ENCODE data around the gene TGFBR3L. TPM values are rescaled to one million over a fixed set of nuclear protein-coding genes. Genes with fewer than 3 reads are reported as not detected.
"Not testable (repeated sequence)": the region's sequence is repeated elsewhere in the genome, so short reads cannot be mapped to it uniquely, and the experiment has no call there.

TGFBR3L gene
- total RNA-seq, 8 experiments from 2014 or later: 0.16 to 1.2 (median 0.45) TPM; not detected in 1

DNA sequence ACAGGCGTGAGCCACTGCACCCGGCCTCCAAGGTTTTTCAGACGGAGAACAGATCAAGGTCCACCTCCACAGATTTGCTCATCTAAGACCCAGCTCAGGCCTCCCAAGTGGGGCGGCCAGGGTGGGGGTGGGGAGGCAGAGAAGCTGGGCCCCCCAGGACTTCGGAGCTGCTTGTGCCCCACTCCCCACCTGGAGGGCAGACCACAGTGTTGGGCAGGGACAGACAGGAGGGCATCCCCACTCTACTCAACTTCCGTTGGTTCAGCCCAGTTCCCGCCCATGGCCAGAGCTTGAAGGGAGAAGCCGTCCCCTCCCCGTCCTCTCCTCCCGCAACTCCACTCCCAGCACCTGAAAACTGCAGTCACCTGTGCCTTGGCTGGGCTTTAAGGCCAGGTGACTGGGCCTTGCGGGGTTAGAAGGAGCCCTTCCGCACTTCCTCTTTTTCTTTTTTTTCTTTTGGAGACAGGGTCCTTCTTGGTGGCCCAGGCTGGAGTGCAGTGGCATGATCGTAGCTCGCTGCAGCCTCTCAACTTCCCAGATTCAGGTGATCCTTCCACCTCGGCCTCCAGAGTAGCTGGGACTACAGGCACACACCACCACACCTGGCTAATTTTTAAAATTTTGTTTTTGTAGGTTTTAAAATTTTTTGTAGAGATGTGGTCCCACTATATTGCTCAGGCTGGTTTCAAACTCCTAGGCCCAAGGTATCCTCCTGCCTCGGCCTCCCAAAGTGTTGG is 27.1 kb upstream of the TGFBR3L start:
- Histone ChIP-seq H3K4me1 (replicated peaks in 1 of 2) (peaks cover 0 to 6% of the 10 kb centered on the region in 2 donors), H3K4me3 (no peak overlapping the region), H3K27ac (no peak overlapping the region)
- WGBS, 10 experiments: 63 to 100% (median 73%) methylated on average over 1 to 7 of the region's 16 CpGs; no CpG with 5 or more reads in 6 of the 10 experiments
- ATAC-seq (replicated peaks in 6 of 8): peak in 1 of 8 experiments; percentile 7
- in situ Hi-C loops (cut with MboI; ENCODE audit: low pct_unique_long_range_greater_than_20kb in 2 of 9, low sequenced_read_pairs in 9 of 9, unreplicated experiment in 9 of 9): no loop called here

DNA sequence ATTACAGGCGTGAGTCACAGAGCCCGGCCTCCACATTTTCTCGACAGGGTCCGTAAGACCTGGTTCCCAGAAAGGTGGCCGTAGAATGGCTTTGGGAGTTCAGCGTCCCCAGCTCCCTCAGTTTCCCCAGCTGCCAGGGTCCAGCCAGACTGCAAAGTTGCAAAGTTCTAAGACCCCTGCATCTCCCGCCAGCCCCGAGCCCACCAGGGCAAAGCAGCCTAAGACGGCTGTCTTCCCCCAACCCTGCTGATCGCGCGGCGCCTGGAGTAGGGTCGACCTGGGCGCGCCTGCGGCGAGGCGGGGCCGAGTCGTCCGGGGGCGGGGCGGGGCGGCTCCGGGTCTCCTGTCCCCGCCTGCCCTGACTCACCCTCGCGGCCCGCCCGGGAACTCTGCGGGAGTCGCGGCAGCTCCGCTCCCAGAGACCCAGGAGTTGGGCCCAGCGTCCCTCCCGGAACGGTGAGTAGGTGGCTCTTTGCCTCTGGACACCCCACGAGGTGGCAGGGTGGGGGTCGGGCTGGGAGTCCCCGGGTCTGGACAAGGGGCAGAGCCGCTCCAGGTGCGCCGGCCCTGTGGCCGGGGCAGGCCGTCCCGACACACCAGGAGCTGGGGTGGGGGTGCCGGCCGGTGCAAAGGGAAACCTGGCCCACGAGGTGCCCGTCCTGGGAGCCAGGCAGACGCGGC is 26.3 kb upstream of the TGFBR3L start, which contains the start of gene LRRC8E:
Gene LRRC8E, plus strand, starts transcription at position 366 of the 681 bp plus-strand sequence. CDS start 7,094 bp downstream, outside the sequence.
- H3K4me3 ChIP-seq: no peak within 1 kb of the TSS
- 20 to 77% (median 39%) methylated on average over 1 to 5 of the region's 53 CpGs; no CpG with 5 or more reads in 6 of the 10 experiments for WGBS, 10 experiments
- ATAC-seq (replicated peaks in 6 of 8): peak; percentile 86 to 99 (median 93)
- H3K4me1 ChIP-seq (replicated peaks in 1 of 2): peaks cover 0 to 6% of the 10 kb centered on the region in 2 donors
- H3K27ac ChIP-seq: no peak within 1 kb of the TSS
- in situ Hi-C loops (cut with MboI; ENCODE audit: low pct_unique_long_range_greater_than_20kb in 2 of 9, low sequenced_read_pairs in 9 of 9, unreplicated experiment in 9 of 9): no loop called here

DNA sequence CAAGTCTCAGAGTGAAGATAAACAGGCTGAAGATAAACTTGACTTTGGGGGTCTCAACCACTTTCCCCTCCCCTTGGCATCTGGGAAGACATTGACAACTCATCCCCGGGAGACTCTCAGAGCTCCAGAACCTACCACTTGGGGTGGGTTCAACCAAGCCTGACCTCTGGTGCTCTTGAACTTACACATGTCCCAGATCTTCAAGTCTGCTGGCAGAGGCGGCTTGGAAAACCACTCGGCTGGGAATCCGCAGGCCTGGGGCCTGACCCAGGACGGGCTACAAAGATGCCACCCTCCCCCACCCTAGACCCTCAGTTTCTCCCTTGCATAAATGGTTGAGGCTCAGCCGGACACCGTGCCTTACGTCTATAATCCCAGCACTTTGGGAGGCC is 25.8 kb upstream of the TGFBR3L start:
- Histone ChIP-seq H3K4me1 (replicated peaks in 1 of 2) (peaks cover 0 to 6% of the 10 kb centered on the region in 2 donors), H3K27ac (no peak overlapping the region), H3K4me3 (no peak overlapping the region)
- in situ Hi-C loops (cut with MboI; ENCODE audit: low pct_unique_long_range_greater_than_20kb in 2 of 9, low sequenced_read_pairs in 9 of 9, unreplicated experiment in 9 of 9): no loop called here
- peak in 1 of 8 experiments; percentile 5 for ATAC-seq (replicated peaks in 6 of 8)
- 17 to 100% (median 74%) methylated on average over 1 to 3 of the region's 8 CpGs; no CpG with 5 or more reads in 6 of the 10 experiments for WGBS, 10 experiments

DNA sequence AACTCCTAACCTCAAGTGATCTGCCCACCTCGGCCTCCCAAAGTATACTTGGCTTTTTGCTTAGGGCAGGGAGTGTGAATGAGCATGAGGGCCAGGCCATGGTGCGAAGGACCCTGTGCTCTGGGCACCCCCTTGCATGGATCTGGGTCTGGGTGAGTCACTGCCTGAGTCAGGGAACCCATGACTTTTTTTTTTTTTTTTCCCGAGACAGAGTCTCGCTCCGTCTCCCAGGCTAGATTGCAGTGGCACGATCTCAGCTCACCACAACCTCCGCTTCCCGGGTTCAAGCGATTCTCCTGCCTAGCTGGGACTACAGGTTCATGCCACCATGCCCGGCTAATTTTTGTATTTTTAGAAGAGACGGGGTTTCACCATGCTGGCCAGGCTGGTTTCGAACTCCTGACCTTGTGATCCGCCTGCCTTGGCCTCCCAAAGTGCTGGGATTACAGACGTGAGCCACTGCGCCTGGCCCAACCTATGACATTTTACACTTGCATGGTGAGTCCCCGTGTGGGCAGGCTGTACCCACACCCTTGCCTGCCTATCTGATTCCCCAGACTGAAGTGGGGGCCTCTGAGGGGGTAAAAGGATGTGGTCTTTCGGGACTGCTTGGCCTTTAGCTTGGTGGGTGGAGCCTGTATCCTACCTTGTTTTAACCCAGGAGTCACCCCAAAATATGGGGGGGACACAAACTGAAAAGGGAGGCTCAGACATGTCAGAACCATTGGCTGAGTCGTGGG is 21.1 kb upstream of the TGFBR3L start:
- in situ Hi-C loops (cut with MboI; ENCODE audit: low pct_unique_long_range_greater_than_20kb in 2 of 9, low sequenced_read_pairs in 9 of 9, unreplicated experiment in 9 of 9); H3K4me3 ChIP-seq; H3K27ac ChIP-seq; H3K4me1 ChIP-seq (replicated peaks in 1 of 2): not testable (repeated sequence)
- ATAC-seq (replicated peaks in 6 of 8): peak in 5 of 8 experiments; percentile 44 to 84 (median 59)
- WGBS, 10 experiments: 40 to 87% (median 71%) methylated on average over 1 to 5 of the region's 18 CpGs; no CpG with 5 or more reads in 3 of the 10 experiments

DNA sequence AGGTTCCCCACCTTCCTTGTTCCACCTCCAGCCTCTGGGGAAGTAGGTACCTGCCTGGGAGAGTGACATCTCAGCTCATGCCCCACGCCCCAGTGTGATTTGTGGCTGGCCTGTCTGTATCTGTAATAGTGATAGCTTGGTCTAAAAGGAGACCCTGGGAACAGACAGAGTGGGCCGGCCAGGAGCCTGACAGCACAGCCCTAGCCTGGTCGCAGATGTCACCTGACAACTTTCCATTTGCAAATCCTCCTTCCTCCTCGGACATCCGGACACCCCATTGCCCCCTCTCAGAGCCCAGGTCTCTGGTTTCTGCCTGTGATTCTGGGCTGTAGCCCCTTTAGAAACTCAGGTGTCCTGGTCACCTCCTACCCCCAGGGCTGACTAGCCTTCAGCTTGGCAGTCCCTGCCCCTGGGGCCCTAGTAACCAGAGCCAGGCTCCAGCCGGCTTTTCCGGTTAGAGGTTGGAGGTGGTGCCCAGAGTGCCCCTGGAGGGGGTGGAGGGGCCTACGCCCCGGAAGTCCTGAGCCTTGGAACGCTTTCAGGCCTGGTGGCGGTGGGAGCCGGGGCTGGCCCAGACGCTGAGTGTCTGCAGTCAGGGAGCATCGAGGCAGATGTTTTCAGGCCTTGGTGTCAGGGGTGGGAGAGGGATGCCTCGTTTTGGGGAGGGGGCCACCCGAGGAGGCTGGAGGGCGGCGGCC is 19.9 kb upstream of the TGFBR3L start:
- no peak overlapping the region for H3K27ac ChIP-seq
- in situ Hi-C loops (cut with MboI; ENCODE audit: low pct_unique_long_range_greater_than_20kb in 2 of 9, low sequenced_read_pairs in 9 of 9, unreplicated experiment in 9 of 9): no loop called here
- H3K4me3 ChIP-seq: no peak overlapping the region
- ATAC-seq (replicated peaks in 6 of 8): peak; percentile 7 to 65 (median 32)
- H3K4me1 ChIP-seq (replicated peaks in 1 of 2): no peaks in the 10 kb centered on the region
- 39 to 63% (median 54%) methylated on average over 2 to 7 of the region's 18 CpGs; no CpG with 5 or more reads in 6 of the 10 experiments for WGBS, 10 experiments

DNA sequence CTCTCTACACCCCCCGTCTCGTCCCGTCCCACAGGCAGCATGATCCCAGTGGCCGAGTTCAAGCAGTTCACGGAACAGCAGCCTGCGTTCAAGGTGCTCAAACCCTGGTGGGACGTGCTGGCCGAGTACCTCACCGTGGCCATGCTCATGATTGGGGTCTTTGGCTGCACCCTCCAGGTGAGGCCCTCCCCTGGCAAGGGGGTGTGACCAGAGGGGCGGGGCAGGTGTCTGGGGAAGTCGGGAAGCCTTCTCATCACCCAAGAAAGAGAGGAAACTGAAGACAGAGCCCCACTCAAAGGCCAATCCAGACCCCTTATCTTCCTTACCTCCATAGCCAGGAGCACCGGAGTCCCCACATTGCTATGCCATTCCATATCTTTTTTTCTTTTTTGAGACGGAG is 19.1 kb upstream of the TGFBR3L start:
- 40 to 100% (median 90%) methylated on average over 1 to 2 of the region's 13 CpGs; no CpG with 5 or more reads in 6 of the 10 experiments for WGBS, 10 experiments
- in situ Hi-C loops (cut with MboI; ENCODE audit: low pct_unique_long_range_greater_than_20kb in 2 of 9, low sequenced_read_pairs in 9 of 9, unreplicated experiment in 9 of 9): no loop called here
- H3K4me3 ChIP-seq: no peak overlapping the region
- H3K4me1 ChIP-seq (replicated peaks in 1 of 2): no peaks in the 10 kb centered on the region
- no peak overlapping the region for H3K27ac ChIP-seq
- ATAC-seq (replicated peaks in 6 of 8): peak in 2 of 8 experiments; percentile 4 to 12

DNA sequence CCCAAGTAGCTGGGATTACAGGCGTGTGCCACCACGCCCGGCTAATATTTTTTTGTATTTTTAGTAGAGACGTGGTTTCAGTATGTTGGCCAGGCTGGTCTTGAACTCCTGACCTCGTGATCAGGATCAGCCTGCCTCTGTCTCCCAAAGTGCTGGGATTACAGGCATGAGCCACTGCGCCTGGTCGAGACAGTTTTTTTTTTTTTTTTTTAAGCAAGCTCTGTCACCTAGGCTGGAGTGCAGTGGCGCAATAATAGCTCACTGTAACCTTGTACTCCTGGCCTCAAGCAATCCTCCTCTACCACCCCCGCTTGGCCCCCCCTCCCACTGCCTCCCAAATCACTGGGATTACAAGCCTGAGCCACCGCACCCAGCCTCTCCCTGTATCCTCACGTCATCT is 17.3 kb upstream of the TGFBR3L start:
- no peaks in the 10 kb centered on the region for H3K4me1 ChIP-seq (replicated peaks in 1 of 2)
- WGBS, 10 experiments: 79 to 100% (median 89%) methylated on average over 1 to 5 of the region's 11 CpGs; no CpG with 5 or more reads in 4 of the 10 experiments
- no peak for ATAC-seq (replicated peaks in 6 of 8)
- in situ Hi-C loops (cut with MboI; ENCODE audit: low pct_unique_long_range_greater_than_20kb in 2 of 9, low sequenced_read_pairs in 9 of 9, unreplicated experiment in 9 of 9): no loop called here
- H3K4me3 ChIP-seq: no peak overlapping the region
- no peak overlapping the region for H3K27ac ChIP-seq

DNA sequence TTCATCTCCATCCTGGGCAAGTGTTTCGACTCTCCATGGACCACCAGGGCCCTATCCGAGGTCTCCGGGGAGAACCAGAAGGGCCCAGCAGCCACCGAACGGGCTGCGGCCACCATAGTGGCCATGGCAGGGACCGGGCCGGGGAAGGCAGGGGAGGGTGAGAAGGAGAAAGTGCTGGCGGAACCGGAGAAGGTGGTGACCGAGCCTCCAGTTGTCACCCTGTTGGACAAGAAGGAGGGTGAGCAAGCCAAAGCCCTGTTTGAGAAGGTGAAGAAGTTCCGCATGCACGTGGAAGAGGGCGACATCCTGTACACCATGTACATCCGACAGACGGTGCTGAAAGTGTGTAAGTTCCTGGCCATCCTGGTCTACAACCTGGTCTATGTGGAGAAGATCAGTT is 15.7 kb upstream of the TGFBR3L start:
- 70 to 97% (median 90%) methylated on average over 1 to 9 of the region's 16 CpGs; no CpG with 5 or more reads in 3 of the 10 experiments for WGBS, 10 experiments
- in situ Hi-C loops (cut with MboI; ENCODE audit: low pct_unique_long_range_greater_than_20kb in 2 of 9, low sequenced_read_pairs in 9 of 9, unreplicated experiment in 9 of 9): no loop called here
- peaks cover 4 to 6% of the 10 kb centered on the region in 2 donors for H3K4me1 ChIP-seq (replicated peaks in 1 of 2)
- H3K4me3 ChIP-seq: no peak overlapping the region
- H3K27ac ChIP-seq: no peak overlapping the region
- ATAC-seq (replicated peaks in 6 of 8): no peak

DNA sequence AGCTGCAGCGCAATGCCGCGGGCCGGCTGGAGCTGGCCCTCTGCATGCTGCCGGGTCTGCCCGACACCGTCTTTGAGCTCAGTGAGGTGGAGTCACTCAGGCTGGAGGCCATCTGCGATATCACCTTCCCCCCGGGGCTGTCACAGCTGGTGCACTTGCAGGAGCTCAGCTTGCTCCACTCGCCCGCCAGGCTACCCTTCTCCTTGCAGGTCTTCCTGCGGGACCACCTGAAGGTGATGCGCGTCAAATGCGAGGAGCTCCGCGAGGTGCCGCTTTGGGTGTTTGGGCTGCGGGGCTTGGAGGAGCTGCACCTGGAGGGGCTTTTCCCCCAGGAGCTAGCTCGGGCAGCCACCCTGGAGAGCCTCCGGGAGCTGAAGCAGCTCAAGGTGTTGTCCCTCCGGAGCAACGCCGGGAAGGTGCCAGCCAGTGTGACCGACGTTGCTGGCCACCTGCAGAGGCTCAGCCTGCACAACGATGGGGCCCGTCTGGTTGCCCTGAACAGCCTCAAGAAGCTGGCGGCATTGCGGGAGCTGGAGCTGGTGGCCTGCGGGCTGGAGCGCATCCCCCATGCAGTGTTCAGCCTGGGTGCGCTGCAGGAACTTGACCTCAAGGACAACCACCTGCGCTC is 14.8 kb upstream of the TGFBR3L start:
- in situ Hi-C loops (cut with MboI; ENCODE audit: low pct_unique_long_range_greater_than_20kb in 2 of 9, low sequenced_read_pairs in 9 of 9, unreplicated experiment in 9 of 9): no loop called here
- H3K4me3 ChIP-seq: no peak overlapping the region
- H3K27ac ChIP-seq: no peak overlapping the region
- no peak for ATAC-seq (replicated peaks in 6 of 8)
- WGBS, 10 experiments: 93 to 100% (median 100%) methylated on average over 1 to 4 of the region's 34 CpGs; no CpG with 5 or more reads in 5 of the 10 experiments
- H3K4me1 ChIP-seq (replicated peaks in 1 of 2): peaks cover 8 to 9% of the 10 kb centered on the region in 2 donors

DNA sequence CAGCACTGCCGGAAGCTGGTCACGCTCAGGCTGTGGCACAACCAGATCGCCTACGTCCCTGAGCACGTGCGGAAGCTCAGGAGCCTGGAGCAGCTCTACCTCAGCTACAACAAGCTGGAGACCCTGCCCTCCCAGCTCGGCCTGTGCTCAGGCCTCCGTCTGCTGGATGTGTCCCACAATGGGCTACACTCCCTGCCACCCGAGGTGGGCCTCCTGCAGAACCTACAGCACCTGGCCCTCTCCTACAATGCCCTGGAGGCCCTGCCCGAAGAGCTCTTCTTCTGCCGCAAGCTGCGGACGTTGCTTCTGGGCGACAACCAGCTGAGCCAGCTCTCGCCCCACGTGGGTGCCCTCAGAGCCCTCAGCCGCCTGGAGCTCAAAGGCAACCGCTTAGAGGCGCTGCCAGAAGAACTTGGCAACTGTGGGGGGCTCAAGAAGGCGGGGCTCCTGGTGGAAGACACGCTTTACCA is 14.2 kb upstream of the TGFBR3L start:
- 66 to 73% (median 67%) methylated on average over 3 to 11 of the region's 21 CpGs; no CpG with 5 or more reads in 7 of the 10 experiments for WGBS, 10 experiments

DNA sequence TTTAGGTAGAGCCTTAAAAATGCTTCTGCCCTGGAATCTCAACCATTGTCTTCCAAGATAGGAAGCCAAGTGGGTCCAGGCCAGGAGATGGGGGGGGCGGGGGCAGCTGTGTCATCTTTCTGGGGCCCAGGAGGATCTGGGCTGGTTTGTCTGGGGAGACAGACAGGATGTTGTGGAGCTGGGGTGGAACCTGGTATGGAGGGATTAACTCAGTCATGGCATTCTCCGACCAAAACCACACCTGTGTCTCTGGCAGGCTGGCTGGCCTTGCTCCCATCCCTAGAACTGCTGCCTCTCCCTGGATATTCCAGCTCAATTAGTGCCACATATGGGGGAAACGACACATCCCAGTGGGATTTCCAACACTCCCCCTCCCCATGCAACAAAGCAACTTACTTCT is 13.7 kb upstream of the TGFBR3L start:
- H3K27ac ChIP-seq: no peak overlapping the region
- H3K4me1 ChIP-seq (replicated peaks in 1 of 2): peaks cover 15% of the 10 kb centered on the region in 2 donors
- in situ Hi-C loops (cut with MboI; ENCODE audit: low pct_unique_long_range_greater_than_20kb in 2 of 9, low sequenced_read_pairs in 9 of 9, unreplicated experiment in 9 of 9): no loop called here
- H3K4me3 ChIP-seq: no peak overlapping the region
- WGBS, 10 experiments: 100% methylated on average over 2 of the region's 3 CpGs; no CpG with 5 or more reads in 9 of the 10 experiments
- ATAC-seq (replicated peaks in 6 of 8): no peak

More for the DNA sequence above, 14.2 kb upstream of the TGFBR3L start:
- in situ Hi-C loops (cut with MboI; ENCODE audit: low pct_unique_long_range_greater_than_20kb in 2 of 9, low sequenced_read_pairs in 9 of 9, unreplicated experiment in 9 of 9): no loop called here
- ATAC-seq (replicated peaks in 6 of 8): no peak
- Histone ChIP-seq H3K4me3 (no peak overlapping the region), H3K27ac (no peak overlapping the region), H3K4me1 (replicated peaks in 1 of 2) (peaks cover 14 to 15% of the 10 kb centered on the region in 2 donors)

DNA sequence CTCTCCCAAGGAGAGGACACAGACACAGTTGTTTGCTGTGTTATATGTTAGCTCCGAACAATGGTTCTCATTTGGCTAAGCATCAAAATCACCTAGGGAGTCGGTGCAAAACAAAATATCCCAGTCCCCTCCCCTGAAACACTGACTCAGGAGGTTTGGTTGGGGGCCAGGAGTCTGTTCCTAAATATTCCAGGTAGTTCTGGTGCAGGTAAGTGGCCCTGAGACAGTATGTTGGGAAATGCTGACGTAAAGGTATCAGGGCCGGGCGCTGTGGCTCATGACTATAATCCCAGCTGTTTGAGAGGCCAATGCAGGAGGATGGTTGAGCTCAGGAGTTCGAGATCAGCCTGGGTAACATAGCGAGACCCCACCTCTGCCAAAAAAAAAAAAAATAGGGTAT is 13.3 kb upstream of the TGFBR3L start:
- in situ Hi-C loops (cut with MboI; ENCODE audit: low pct_unique_long_range_greater_than_20kb in 2 of 9, low sequenced_read_pairs in 9 of 9, unreplicated experiment in 9 of 9): no loop called here
- peaks cover 15% of the 10 kb centered on the region in 2 donors for H3K4me1 ChIP-seq (replicated peaks in 1 of 2)
- no peak overlapping the region for H3K27ac ChIP-seq
- 29 to 100% (median 92%) methylated on average over 1 to 6 of the region's 7 CpGs; no CpG with 5 or more reads in 2 of the 10 experiments for WGBS, 10 experiments
- ATAC-seq (replicated peaks in 6 of 8): no peak
- H3K4me3 ChIP-seq: no peak overlapping the region
